SK-N-MC (cell line): ENCODE measurements around the gene COL6A3.

Experiments used
- DNase-seq: peaks from one replicate; pipeline ENCODE4 v3.0.0-alpha.2; 2011; ENCODE audit warnings: low read depth, low spot score
- H3K27ac ChIP-seq: fragments of 200-600 bp; sonication (generic); 2 replicates; pipeline ENCODE4 v1.5.1; 2016; ENCODE audit warnings: mixed run types
- H3K36me3 ChIP-seq: fragments of 200-600 bp; sonication (generic); 2 replicates; pipeline ENCODE4 v1.6.1; 2017; ENCODE audit warnings: antibody characterized with exemption, low read length, mixed read lengths; ENCODE audit not compliant: insufficient read depth
- H3K4me3 ChIP-seq: fragments of 200-600 bp; sonication (generic); 2 replicates; pipeline ENCODE4 v1.5.1; 2016
- H3K9ac ChIP-seq: fragments of 200-600 bp; sonication (generic); 2 replicates; pipeline ENCODE4 v1.8.0; 2017; ENCODE audit warnings: mixed run types, mixed read lengths; ENCODE audit not compliant: insufficient read length
- H3K9me3 ChIP-seq: fragments of 200-600 bp; sonication (generic); 2 replicates; pipeline ENCODE4 v1.6.1; 2017; ENCODE audit warnings: low read depth, mild to moderate bottlenecking, antibody characterized with exemption, low read length, moderate library complexity, mixed read lengths
- EZH2 ChIP-seq: fragments of 200-600 bp; sonication (generic); IDR thresholded peaks from one replicate; pipeline ENCODE4 v1.6.1; 2017; ENCODE audit warnings: antibody characterized with exemption
- FOXP2 ChIP-seq: optimal IDR thresholded peaks from 2 replicates; pipeline ENCODE3; 2011; ENCODE audit warnings: mild to moderate bottlenecking, moderate library complexity; ENCODE audit not compliant: insufficient read depth; ENCODE audit errors: extremely low read length, control extremely low read depth
- POLR2AphosphoS5 ChIP-seq: IDR thresholded peaks from 2 replicates; pipeline ENCODE4 v1.6.1; 2012; ENCODE audit warnings: mild to moderate bottlenecking, low read depth, low read length, borderline replicate concordance

Gene COL6A3

DNA sequence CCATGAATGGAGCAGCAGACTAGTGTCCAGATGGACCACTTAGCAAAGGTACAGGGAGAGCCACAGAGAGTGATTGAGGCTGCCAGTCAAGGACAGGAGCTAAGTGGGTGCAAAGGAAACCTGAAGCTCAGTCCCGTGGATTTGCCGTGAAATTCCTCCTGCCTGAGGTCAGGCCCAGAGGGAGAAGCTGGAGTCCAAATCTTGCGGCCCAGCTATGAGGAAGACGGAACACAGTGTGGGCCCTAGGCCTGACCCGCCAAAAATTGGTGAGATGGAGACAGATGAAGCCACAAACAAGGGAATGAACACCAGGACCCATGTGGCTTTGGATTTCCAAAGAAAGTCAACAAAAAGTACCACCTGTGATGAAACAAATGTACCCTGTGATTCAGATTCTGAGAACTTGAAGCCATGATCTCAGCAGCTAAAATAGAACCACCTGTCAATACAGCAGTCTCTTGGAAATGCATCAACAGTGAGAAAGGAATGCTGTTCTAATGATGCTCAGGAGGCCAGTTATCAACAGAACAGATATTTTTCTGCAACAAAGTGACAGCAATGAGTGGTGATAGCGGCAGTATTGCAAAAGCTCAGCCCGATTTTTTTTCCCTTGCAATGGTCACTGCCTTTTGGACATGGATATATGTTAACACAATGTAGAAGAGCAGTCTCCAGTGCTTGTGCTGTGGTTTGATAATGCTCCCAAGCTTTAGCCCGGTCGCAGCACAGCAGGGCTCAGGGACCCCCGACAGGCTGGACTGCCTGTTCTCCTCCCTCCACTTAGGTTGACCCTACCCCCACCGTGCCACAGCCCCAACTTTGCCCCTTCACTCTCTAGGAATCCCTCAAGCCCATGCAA is 10.7 kb downstream of the COL6A3 start:
- H3K27ac ChIP-seq, result no peak overlapping the region
- H3K9me3 ChIP-seq, result no peaks in the 10 kb centered on the region
- TF ChIP-seq FOXP2 (no peak), POLR2AphosphoS5 (no peak), EZH2 (no peak)
- H3K9ac ChIP-seq, result no peak overlapping the region
- H3K36me3 ChIP-seq, result no peaks in the 10 kb centered on the region
- no peak overlapping the region for H3K4me3 ChIP-seq
- no peak for DNase-seq

DNA sequence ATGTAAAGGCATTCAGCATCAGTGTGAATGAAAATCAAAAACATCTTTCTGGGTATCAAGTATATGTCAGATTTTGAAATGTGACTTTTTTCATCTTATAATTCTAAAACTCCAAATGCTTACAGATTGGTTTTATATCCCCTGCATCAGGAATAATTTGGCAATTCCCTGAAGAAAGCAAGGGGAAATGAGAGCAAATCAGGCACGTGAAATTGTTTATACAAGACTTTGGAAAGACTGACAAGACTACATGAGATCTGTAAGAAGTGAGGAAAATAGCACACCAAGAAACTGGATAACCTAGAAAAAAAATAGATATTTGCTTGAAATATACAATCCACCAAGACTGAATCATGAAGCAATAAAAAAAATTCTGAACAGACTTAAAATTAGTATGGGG is 13.8 kb downstream of the COL6A3 start:
- Histone ChIP-seq H3K9me3 (no peaks in the 10 kb centered on the region), H3K4me3 (no peak overlapping the region), H3K9ac (no peak overlapping the region), H3K36me3 (no peaks in the 10 kb centered on the region), H3K27ac (no peak overlapping the region)
- TF ChIP-seq POLR2AphosphoS5, result no peak
- no peak for TF ChIP-seq EZH2
- no peak for TF ChIP-seq FOXP2
- no peak for DNase-seq

DNA sequence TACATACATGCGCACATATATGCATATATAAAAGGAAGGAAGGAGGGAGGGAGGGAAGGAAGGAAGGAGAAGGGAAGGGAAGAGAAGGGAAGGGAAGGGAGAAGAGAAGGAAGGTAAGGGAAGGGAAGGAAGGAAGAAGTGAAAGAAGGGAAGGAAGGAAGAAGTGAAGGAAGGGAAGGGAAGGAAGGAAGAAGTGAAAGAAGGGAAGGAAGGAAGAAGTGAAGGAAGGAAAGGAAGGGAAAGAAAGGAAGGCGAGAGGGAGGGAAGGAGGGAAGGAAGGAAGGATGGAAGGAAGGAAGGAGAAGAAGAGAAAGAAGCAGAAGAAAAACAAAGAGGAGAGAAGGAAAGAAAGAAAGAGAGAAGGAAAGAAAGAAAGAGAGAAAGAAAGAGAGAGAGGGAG is 16.9 kb downstream of the COL6A3 start:
- H3K9me3 ChIP-seq, result no peaks in the 10 kb centered on the region
- H3K9ac ChIP-seq, result no peak overlapping the region
- DNase-seq, result no peak
- H3K27ac ChIP-seq, result no peak overlapping the region
- H3K4me3 ChIP-seq, result no peak overlapping the region
- TF ChIP-seq POLR2AphosphoS5, result no peak
- TF ChIP-seq EZH2, result no peak
- TF ChIP-seq FOXP2, result no peak
- H3K36me3 ChIP-seq, result no peaks in the 10 kb centered on the region

DNA sequence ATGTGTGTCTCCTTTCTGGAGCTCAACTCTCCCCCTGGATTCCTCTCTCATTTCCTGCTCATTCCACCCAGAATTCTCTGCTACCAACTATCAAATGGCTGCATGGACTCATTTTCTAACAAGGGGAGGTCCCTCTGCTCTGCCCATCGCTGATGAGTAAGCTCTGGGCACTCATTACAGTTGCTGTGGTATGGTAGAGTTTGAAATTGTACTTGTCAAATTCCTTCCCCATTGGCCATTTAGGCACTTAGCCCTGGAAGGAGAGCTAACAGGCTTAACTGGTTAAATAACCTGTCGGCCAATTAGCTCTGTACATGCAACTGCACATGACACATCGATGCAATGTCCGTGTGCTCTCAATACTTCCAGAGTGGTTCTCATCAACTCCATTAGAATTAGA is 20.4 kb downstream of the COL6A3 start:
- no peak overlapping the region for H3K27ac ChIP-seq
- no peaks in the 10 kb centered on the region for H3K9me3 ChIP-seq
- TF ChIP-seq POLR2AphosphoS5, result no peak
- no peak for TF ChIP-seq EZH2
- TF ChIP-seq FOXP2, result no peak
- no peak overlapping the region for H3K4me3 ChIP-seq
- H3K36me3 ChIP-seq, result no peaks in the 10 kb centered on the region
- DNase-seq, result no peak
- no peak overlapping the region for H3K9ac ChIP-seq

DNA sequence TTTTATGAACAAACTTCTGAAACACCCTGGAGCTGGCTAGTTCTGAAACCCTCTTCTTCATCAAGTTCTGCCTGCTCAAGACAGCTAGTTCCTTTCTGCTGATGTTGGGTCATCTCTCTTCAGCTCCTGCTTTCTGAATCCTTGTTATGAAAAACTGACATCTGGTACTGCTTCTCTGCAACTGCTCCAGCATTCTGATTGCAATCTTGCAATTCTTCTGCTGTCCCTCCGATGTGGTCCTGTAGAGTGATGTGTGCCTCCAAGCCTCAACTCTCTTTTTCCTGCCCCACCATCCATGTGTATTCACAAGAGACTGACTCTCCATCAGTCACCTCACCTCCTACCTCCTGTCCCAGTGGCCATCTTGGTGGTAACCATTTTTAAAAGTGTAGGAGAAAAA is 21.8 kb downstream of the COL6A3 start:
- no peak overlapping the region for H3K27ac ChIP-seq
- H3K36me3 ChIP-seq, result no peaks in the 10 kb centered on the region
- no peak overlapping the region for H3K9ac ChIP-seq
- TF ChIP-seq EZH2 (no peak), POLR2AphosphoS5 (no peak), FOXP2 (no peak)
- DNase-seq, result no peak
- H3K9me3 ChIP-seq, result no peaks in the 10 kb centered on the region
- H3K4me3 ChIP-seq, result no peak overlapping the region

DNA sequence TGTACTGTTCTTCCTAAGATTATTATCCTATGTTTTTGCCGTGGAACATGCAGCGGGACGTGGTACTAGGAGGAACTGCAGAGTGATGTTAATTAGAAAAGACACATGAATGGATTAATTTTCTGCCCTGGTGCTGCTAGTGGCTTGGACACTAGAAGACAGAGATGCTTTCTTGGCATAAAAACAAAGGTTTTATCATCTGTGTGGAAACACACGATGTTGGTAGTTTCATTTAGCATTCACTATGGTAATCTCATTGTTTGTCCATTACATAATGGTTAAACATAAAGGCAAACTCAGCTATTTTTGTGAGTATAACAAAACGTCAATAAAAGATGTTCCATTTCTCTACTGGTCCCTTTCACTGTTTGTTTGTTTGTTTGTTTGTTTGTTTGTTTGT is 22.8 kb downstream of the COL6A3 start:
- Histone ChIP-seq H3K36me3 (no peaks in the 10 kb centered on the region), H3K27ac (no peak overlapping the region), H3K4me3 (no peak overlapping the region), H3K9ac (no peak overlapping the region), H3K9me3 (no peaks in the 10 kb centered on the region)
- no peak for DNase-seq
- TF ChIP-seq EZH2 (no peak), FOXP2 (no peak)

DNA sequence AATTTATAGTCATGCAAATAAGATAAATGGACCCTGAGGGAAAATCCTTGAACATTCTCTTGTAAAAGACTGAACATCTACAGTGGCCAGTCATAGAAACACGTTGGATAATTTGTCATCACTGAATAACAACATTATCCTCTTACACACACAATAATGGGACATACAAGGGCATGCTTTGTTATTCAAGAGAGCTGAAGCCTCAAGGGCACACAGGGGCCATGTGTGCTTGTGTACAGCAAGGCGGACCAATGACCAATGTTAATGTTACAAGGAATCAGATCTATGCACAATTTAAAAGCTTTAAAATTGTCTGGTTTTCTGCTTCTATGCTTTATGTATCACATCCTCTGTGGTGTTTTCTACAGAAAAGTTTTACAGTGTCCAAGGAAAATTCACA is 23.7 kb downstream of the COL6A3 start:
- no peaks in the 10 kb centered on the region for H3K9me3 ChIP-seq
- no peak overlapping the region for H3K4me3 ChIP-seq
- no peaks in the 10 kb centered on the region for H3K36me3 ChIP-seq
- no peak for DNase-seq
- no peak overlapping the region for H3K27ac ChIP-seq
- TF ChIP-seq EZH2, result no peak
- no peak overlapping the region for H3K9ac ChIP-seq

DNA sequence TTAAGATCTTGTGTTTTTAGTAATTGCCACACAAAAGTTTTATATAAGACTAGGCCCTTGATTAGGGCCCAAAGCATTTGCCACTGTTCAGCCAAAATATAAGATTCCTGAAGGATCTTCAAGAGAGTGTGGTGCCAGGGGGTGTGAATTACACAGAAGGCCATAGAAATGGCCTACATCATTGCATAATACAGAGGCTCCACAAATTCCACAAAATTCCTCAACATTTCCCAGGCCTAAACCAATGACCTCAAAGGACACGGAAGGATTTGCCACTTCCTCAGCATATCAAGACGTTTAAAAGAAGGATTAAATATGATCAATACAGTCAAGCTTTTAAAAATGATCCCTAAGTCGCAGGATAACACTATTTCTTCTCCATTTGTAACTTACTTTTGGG is 24.1 kb downstream of the COL6A3 start:
- no peak overlapping the region for H3K9ac ChIP-seq
- TF ChIP-seq POLR2AphosphoS5 (no peak), EZH2 (no peak), FOXP2 (no peak)
- H3K4me3 ChIP-seq, result no peak overlapping the region
- H3K27ac ChIP-seq, result no peak overlapping the region
- no peaks in the 10 kb centered on the region for H3K36me3 ChIP-seq
- H3K9me3 ChIP-seq, result no peaks in the 10 kb centered on the region
- no peak for DNase-seq

DNA sequence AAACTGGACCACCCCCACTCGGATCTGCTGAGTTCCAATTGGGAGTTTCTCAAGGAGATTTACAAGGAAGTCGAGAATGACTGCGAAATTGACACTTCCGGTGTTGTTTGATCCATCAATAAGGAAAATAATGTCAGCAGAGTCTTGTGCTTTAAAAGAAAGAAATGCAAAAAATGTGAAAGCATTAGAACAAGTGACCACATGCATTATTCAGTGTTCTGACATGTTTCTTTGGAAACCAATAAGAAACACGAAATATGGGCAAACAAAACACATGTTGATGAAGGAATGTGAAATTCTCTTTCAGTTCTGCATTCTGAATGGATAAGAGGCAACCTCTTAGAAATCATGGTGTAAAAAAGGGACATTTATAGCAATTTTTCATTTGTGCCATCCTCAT is 25.9 kb downstream of the COL6A3 start:
- no peak overlapping the region for H3K9ac ChIP-seq
- no peak for DNase-seq
- no peaks in the 10 kb centered on the region for H3K36me3 ChIP-seq
- no peaks in the 10 kb centered on the region for H3K9me3 ChIP-seq
- no peak overlapping the region for H3K4me3 ChIP-seq
- no peak for TF ChIP-seq EZH2
- TF ChIP-seq FOXP2, result no peak
- TF ChIP-seq POLR2AphosphoS5, result no peak
- no peak overlapping the region for H3K27ac ChIP-seq
